Neural cell (in vitro differentiated cells): ENCODE data around the gene GLRX5. TPM values are rescaled to one million over a fixed set of nuclear protein-coding genes. Genes with fewer than 3 reads are reported as not detected.

Experiments used
- H2AFZ ChIP-seq: fragments of 200-600, 300-800 bp; sonication (generic), shearing (Covaris generic); 2 replicates; pipeline ENCODE4 v1.6.0; 2014; ENCODE audit warnings: low read depth, mild to moderate bottlenecking, antibody characterized with exemption, low read length, moderate library complexity
- H3F3A ChIP-seq: fragments of 200-600 bp; shearing (Covaris generic); 2 replicates; pipeline ENCODE4 v1.6.1; 2016; ENCODE audit warnings: mild to moderate bottlenecking, moderate library complexity, mixed read lengths, antibody characterized with exemption, low read length; ENCODE audit not compliant: insufficient read depth, poor library complexity, severe bottlenecking
- H3K27ac ChIP-seq: fragments of 200-600, 300-800 bp; sonication (generic), shearing (Covaris generic); 2 replicates; pipeline ENCODE4 v1.5.1; 2014; ENCODE audit warnings: mild to moderate bottlenecking, low read length, moderate library complexity
- H3K27me3 ChIP-seq: fragments of 300-800, 200-600 bp; sonication (generic), shearing (Covaris generic); 2 replicates; pipeline ENCODE4 v1.6.0; 2014; ENCODE audit warnings: mild to moderate bottlenecking, low read depth, low read length, moderate library complexity; ENCODE audit not compliant: insufficient read depth
- H3K36me3 ChIP-seq: fragments of 300-800, 200-600 bp; sonication (generic), shearing (Covaris generic); 2 replicates; pipeline ENCODE4 v1.5.1; 2014; ENCODE audit warnings: mild to moderate bottlenecking, antibody characterized with exemption, low read length, moderate library complexity; ENCODE audit not compliant: insufficient read depth
- H3K4me2 ChIP-seq: fragments of 300-800, 200-600 bp; sonication (generic), shearing (Covaris generic); 2 replicates; pipeline ENCODE4 v1.6.0; 2014; ENCODE audit warnings: mild to moderate bottlenecking, low read length
- H3K4me3 ChIP-seq: fragments of 300-800, 200-600 bp; sonication (generic), shearing (Covaris generic); 2 replicates; pipeline ENCODE4 v1.5.1; 2014; ENCODE audit warnings: mild to moderate bottlenecking, low read length, moderate library complexity
- H3K79me2 ChIP-seq: fragments of 200-600 bp; shearing (Covaris generic); replicated peaks from 2 replicates; pipeline ENCODE4 v1.6.0; 2014; ENCODE audit warnings: mild to moderate bottlenecking, low read length, moderate library complexity; ENCODE audit not compliant: insufficient read depth
- H3K9ac ChIP-seq: fragments of 300-800, 200-600 bp; sonication (generic), shearing (Covaris generic); 2 replicates; pipeline ENCODE4 v1.6.1; 2016; ENCODE audit warnings: mild to moderate bottlenecking, low read length, mixed read lengths
- H3K9me2 ChIP-seq: fragments of 200-600 bp; shearing (Covaris generic); 2 replicates; pipeline ENCODE4 v1.6.1; 2016; ENCODE audit warnings: mild to moderate bottlenecking, low read length, mixed read lengths; ENCODE audit not compliant: insufficient read depth
- H3K9me3 ChIP-seq: fragments of 200-600, 300-800 bp; sonication (generic), shearing (Covaris generic); 2 replicates; pipeline ENCODE4 v1.6.1; 2016; ENCODE audit warnings: mild to moderate bottlenecking, mixed run types, low read length, moderate library complexity, mixed read lengths
- H4K20me1 ChIP-seq: fragments of 200-600 bp; shearing (Covaris generic); 2 replicates; pipeline ENCODE4 v1.6.1; 2016; ENCODE audit warnings: mild to moderate bottlenecking, mixed run types; ENCODE audit not compliant: insufficient read depth
- CTCF ChIP-seq: fragments of 450-650 bp; IDR thresholded peaks from 2 replicates; pipeline ENCODE4 v1.5.1; 2014; ENCODE audit warnings: antibody characterized with exemption, mild to moderate bottlenecking, moderate library complexity; ENCODE audit not compliant: poor library complexity, severe bottlenecking
- EP300 ChIP-seq: fragments of 450-650 bp; conservative IDR thresholded peaks from 2 replicates; pipeline ENCODE4 v1.6.1; 2014; ENCODE audit warnings: antibody characterized with exemption, mild to moderate bottlenecking, moderate library complexity; ENCODE audit not compliant: poor library complexity, severe bottlenecking
- EZH2 ChIP-seq: fragments of 200-600, 300-800 bp; shearing (Covaris generic), sonication (generic); IDR thresholded peaks from 2 replicates; pipeline ENCODE4 v1.6.1; 2014; ENCODE audit warnings: antibody characterized with exemption, low read length, borderline replicate concordance, mild to moderate bottlenecking; ENCODE audit not compliant: insufficient read depth, poor library complexity, severe bottlenecking
- MXI1 ChIP-seq: fragments of 450-650 bp; conservative IDR thresholded peaks from 2 replicates; pipeline ENCODE4 v1.6.1; 2014; ENCODE audit warnings: antibody characterized with exemption, mild to moderate bottlenecking; ENCODE audit not compliant: poor library complexity, severe bottlenecking
- POLR2AphosphoS5 ChIP-seq: IDR thresholded peaks from 2 replicates; pipeline ENCODE4 v1.6.1; 2012
- RAD21 ChIP-seq: fragments of 450-650 bp; conservative IDR thresholded peaks from 2 replicates; pipeline ENCODE4 v1.6.1; 2014; ENCODE audit warnings: antibody characterized with exemption, mild to moderate bottlenecking, moderate library complexity
- REST ChIP-seq: IDR thresholded peaks from 2 replicates; pipeline ENCODE4 v1.6.1; 2012; ENCODE audit warnings: borderline replicate concordance
- SMC3 ChIP-seq: fragments of 450-650 bp; conservative IDR thresholded peaks from 2 replicates; pipeline ENCODE4 v1.6.1; 2014; ENCODE audit warnings: antibody characterized with exemption, mild to moderate bottlenecking, moderate library complexity; ENCODE audit not compliant: poor library complexity
- TAF1 ChIP-seq: IDR thresholded peaks from 2 replicates; pipeline ENCODE4 v1.6.1; 2012; ENCODE audit warnings: low read depth
- polyA plus RNA-seq: library from polyadenylated mRNA; depleted of rRNA; stranded (reverse); fragments of >200 nt; gene quantifications from 2 replicates; pipeline ENCODE4 v1.2.3, GENCODE V29; 2014

GLRX5 gene
- polyA plus RNA-seq, 1 donor from 2014 or later: 81.0 TPM

GRCh38 chr14:95562892-95563685 lies 28.2 kb downstream of the GLRX5 start:
- no peaks in the 10 kb centered on the region for H3F3A ChIP-seq

GRCh38 chr14:95564060-95564459 lies 29.2 kb downstream of the GLRX5 start:
- Histone ChIP-seq H3K9me2 (no peaks in the 10 kb centered on the region), H3K4me2 (no peak overlapping the region), H2AFZ (no peak overlapping the region)
- TF ChIP-seq POLR2AphosphoS5 (no peak), EP300 (no peak), CTCF (no peak), MXI1 (no peak), EZH2 (no peak), SMC3 (no peak), RAD21 (no peak)

More at GRCh38 chr14:95562892-95563685, 28.2 kb downstream of the GLRX5 start:
- Histone ChIP-seq H3K27me3 (no peaks in the 10 kb centered on the region), H3K36me3 (no peaks in the 10 kb centered on the region), H3K4me3 (no peak overlapping the region), H3K9me3 (no peaks in the 10 kb centered on the region), H3K9me2 (no peaks in the 10 kb centered on the region), H4K20me1 (no peaks in the 10 kb centered on the region), H3K27ac (no peak overlapping the region), H3K79me2 (no peaks in the 10 kb centered on the region), H3K4me2 (no peak overlapping the region), H3K9ac (no peak overlapping the region), H2AFZ (no peak overlapping the region)
- no peak for TF ChIP-seq EZH2
- no peak for TF ChIP-seq REST
- TF ChIP-seq POLR2AphosphoS5: no peak
- no peak for TF ChIP-seq EP300
- no peak for TF ChIP-seq CTCF
- TF ChIP-seq TAF1: no peak
- no peak for TF ChIP-seq MXI1
- TF ChIP-seq RAD21: no peak
- no peak for TF ChIP-seq SMC3

More at GRCh38 chr14:95564060-95564459, 29.2 kb downstream of the GLRX5 start:
- Histone ChIP-seq H3K27ac (no peak overlapping the region), H3K9me3 (no peaks in the 10 kb centered on the region), H3K36me3 (no peaks in the 10 kb centered on the region), H3K79me2 (no peaks in the 10 kb centered on the region), H3K27me3 (no peaks in the 10 kb centered on the region), H4K20me1 (no peaks in the 10 kb centered on the region), H3K9ac (no peak overlapping the region), H3F3A (no peaks in the 10 kb centered on the region), H3K4me3 (no peak overlapping the region)
